Right lobe of liver (tissue), 4 donors: ENCODE data around the gene AGFG2.

Experiments
- CTCF ChIP-seq, 4 donors: fragments of 200-600 bp in 3 of 4; fragments of 450-650 bp in 1 of 4; IDR thresholded peaks; one replicate each; pipeline versions ENCODE4 v1.5.1 to v1.8.0; 2016 to 2022; ENCODE audit warnings: antibody characterized with exemption in 4 of 4, mild to moderate bottlenecking in 2 of 4
- POLR2A ChIP-seq: fragments of 450-650 bp; IDR thresholded peaks from one replicate; pipeline ENCODE4 v1.6.1; 2017; ENCODE audit warnings: antibody characterized with exemption, mild to moderate bottlenecking
- donor health status: DM: no; HTN: no; CAD: no.
- donor health status: DM: no; HTN: no; CAD: no.
- donor health status: DM: no; HTN: yes; CAD: no.

- TF ChIP-seq POLR2A (peak; percentile 94), CTCF (IDR thresholded peaks at IDR 0.05) (no peak)
Observed at GRCh38 chr7:100538654-100539435, at the start of gene AGFG2.
